Measurements from ENCODE around the gene EDN3.

DNA sequence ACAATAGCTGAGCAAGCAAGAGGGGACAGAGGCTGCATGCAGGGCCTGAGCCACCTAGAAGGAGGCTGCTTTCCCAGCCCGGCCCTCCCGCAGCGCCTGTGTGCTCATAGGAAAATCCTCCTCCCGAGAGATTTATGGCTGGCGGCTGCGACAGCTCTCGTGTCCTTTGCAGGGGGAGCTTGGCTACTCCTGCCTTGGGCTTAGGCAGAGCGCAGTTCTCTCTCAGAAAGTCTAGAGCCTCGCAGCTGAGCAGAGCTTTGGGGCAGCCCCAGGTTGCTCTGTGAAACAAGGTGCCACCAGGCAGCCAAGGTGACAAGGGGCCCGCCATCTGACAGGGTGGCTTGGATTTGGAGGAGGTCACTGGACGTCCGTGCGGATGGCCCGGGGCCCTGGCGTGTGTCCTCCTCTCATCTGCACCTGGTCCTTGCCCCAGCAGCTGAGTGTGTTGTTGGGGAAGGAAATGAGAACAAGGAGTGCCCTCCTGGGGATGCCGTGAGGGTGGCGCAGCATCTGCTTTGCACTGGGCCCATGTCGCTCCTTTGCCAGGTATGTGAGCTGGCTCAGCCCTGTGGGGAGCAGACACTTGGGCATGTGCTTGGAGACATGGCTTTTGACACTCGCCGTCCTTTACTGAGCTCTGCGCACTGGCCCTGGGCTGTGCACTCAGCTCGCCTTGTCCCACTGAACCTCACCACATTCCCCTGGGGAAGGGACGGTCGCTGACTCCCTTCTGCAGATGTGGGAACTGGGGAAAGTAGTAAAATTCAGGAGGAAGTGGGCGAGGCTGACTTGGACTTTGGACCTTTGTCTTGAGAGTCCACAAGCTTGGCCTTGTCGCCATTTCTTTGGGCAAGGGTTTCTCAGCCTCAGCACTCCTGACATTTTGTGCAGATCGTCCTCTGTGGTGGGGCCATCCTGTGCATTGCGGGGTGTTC lies 41.9 kb downstream of the EDN3 start:
- TF ChIP-seq POLR2AphosphoS5 (IDR thresholded peaks at IDR 0.05): no peak
- TF ChIP-seq, protein P1, sequence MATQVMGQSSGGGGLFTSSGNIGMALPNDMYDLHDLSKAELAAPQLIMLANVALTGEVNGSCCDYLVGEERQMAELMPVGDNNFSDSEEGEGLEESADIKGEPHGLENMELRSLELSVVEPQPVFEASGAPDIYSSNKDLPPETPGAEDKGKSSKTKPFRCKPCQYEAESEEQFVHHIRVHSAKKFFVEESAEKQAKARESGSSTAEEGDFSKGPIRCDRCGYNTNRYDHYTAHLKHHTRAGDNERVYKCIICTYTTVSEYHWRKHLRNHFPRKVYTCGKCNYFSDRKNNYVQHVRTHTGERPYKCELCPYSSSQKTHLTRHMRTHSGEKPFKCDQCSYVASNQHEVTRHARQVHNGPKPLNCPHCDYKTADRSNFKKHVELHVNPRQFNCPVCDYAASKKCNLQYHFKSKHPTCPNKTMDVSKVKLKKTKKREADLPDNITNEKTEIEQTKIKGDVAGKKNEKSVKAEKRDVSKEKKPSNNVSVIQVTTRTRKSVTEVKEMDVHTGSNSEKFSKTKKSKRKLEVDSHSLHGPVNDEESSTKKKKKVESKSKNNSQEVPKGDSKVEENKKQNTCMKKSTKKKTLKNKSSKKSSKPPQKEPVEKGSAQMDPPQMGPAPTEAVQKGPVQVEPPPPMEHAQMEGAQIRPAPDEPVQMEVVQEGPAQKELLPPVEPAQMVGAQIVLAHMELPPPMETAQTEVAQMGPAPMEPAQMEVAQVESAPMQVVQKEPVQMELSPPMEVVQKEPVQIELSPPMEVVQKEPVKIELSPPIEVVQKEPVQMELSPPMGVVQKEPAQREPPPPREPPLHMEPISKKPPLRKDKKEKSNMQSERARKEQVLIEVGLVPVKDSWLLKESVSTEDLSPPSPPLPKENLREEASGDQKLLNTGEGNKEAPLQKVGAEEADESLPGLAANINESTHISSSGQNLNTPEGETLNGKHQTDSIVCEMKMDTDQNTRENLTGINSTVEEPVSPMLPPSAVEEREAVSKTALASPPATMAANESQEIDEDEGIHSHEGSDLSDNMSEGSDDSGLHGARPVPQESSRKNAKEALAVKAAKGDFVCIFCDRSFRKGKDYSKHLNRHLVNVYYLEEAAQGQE (IDR thresholded peaks at IDR 0.05; ENCODE audit: borderline replicate concordance): no peak
- TF ChIP-seq, protein P2, sequence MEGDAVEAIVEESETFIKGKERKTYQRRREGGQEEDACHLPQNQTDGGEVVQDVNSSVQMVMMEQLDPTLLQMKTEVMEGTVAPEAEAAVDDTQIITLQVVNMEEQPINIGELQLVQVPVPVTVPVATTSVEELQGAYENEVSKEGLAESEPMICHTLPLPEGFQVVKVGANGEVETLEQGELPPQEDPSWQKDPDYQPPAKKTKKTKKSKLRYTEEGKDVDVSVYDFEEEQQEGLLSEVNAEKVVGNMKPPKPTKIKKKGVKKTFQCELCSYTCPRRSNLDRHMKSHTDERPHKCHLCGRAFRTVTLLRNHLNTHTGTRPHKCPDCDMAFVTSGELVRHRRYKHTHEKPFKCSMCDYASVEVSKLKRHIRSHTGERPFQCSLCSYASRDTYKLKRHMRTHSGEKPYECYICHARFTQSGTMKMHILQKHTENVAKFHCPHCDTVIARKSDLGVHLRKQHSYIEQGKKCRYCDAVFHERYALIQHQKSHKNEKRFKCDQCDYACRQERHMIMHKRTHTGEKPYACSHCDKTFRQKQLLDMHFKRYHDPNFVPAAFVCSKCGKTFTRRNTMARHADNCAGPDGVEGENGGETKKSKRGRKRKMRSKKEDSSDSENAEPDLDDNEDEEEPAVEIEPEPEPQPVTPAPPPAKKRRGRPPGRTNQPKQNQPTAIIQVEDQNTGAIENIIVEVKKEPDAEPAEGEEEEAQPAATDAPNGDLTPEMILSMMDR (IDR thresholded peaks at IDR 0.05; ENCODE audit: poor library complexity, severe bottlenecking): no peak
